Hair follicular keratinocyte (primary cell): ENCODE data around the gene MRPL22. TPM values are rescaled to one million over a fixed set of nuclear protein-coding genes. Genes with fewer than 3 reads are reported as not detected.

ENCODE experiments used
- total RNA-seq: library from RNA; depleted of rRNA; stranded (reverse); fragments of >200 nt; gene quantifications from 2 replicates; pipeline ENCODE4 v1.2.3, GENCODE V29; 2015

Gene MRPL22
- 35.1 and 44.5 TPM in 2 replicates for total RNA-seq

GRCh38 chr5:154940772-154941620 is at the start of gene MRPL22:
TSS of gene MRPL22 (plus strand) at chr5:154941073. CDS start at chr5:154941111, 38 bp downstream.

DNA sequence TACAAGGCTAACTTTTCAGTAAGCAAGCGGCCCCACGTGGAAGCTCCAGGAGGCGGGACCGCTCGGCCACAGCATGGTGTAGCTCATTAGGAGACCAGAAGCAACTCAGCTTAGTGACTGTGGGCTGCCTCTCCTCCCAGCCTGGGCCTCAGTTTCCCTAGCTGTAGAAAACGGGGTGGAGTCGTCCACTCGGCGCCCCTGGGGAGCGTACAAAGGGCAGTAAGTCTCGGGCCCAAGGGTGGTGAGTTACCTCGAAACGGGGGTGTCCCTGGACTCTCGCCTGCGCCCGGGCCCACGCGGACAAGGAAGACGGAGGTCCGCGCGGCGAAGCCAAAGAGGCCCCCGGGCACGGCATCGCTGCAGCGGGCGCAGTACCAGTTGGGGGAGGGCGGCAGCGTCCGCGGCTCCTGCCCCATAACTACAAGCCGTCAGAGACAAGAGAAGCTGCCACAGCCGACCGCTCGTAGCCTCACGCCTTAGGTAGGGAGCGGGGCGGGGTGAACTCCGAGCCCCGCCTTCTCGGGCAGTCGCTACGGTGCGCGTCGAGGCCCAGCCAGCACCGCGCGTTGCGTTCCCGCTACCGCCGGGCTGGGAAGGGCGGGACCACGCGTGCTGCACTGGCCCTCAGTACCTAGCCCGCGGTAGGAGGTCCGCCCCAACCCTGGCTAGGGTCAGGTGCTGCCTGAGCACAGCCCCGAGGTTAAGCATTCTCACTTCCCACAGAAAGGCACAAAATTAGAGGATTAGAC is 3.0 kb upstream of the MRPL22 start, which contains the start of gene GEMIN5:
GEMIN5 (minus strand) TSS at position 494 of the 749 bp plus-strand sequence; CDS start at position 416, 78 bp downstream.

GRCh38 chr5:155013526-155013925 is 72.7 kb downstream of the MRPL22 start, which contains the start of gene KIF4B:
TSS of gene KIF4B (plus strand) at chr5:155013755. CDS start at chr5:155013860, 105 bp downstream.

Other genes starting within 250 kb of the MRPL22 start
- 68.4 and 88.4 TPM in 2 replicates for gene LARP1, start 185.7 kb upstream of the MRPL22 start, total RNA-seq
- gene FAXDC2, start 90.5 kb upstream of the MRPL22 start, total RNA-seq, result 0.84 and 3.7 TPM in 2 replicates
- 42.7 and 51.1 TPM in 2 replicates for gene CNOT8, start 82.4 kb upstream of the MRPL22 start, total RNA-seq
- gene GEMIN5, start 2.9 kb upstream of the MRPL22 start, total RNA-seq, result 12.7 and 19.5 TPM in 2 replicates
- gene KIF4B, start 72.7 kb downstream of the MRPL22 start, total RNA-seq, result not detected in 2 replicates